ENCODE results near the gene FRK. TPM values are rescaled to one million over a fixed set of nuclear protein-coding genes. Genes with fewer than 3 reads are reported as not detected.

FRK gene
- total RNA-seq, 1 donor from 2014 or later: 8.1 TPM

DNA sequence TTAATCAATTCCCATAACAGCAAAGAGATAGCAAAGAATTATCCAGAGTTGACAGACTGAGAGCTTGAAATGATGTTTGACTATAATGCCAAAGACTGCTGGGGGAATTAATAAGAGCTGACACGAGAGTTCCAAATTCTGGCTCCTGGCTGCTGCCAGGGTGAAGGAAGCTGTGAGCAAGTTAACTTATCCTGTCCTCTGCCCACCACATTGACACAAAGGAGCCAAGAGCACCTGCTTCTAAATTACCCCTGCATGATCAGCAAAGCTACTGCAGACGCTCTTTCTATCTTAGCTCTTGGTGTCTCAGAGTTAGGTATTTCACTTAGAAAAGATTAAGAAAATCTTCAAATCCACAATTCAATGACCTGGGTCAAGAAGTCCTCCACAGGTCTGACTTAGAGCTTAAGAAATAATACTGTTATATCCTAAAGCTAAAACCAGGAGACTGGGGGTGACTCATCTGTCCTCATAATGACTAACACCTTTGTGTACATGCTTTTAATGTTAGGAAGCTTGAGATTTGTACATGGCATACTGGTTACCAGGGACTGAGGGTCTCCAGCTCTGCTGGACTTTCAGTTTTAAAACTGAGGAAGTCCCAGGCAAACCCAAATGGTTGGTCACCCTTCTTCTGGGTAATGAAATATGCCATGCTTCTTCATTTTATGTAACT is 13.2 kb upstream of the FRK start:
- TF ChIP-seq, protein P1, sequence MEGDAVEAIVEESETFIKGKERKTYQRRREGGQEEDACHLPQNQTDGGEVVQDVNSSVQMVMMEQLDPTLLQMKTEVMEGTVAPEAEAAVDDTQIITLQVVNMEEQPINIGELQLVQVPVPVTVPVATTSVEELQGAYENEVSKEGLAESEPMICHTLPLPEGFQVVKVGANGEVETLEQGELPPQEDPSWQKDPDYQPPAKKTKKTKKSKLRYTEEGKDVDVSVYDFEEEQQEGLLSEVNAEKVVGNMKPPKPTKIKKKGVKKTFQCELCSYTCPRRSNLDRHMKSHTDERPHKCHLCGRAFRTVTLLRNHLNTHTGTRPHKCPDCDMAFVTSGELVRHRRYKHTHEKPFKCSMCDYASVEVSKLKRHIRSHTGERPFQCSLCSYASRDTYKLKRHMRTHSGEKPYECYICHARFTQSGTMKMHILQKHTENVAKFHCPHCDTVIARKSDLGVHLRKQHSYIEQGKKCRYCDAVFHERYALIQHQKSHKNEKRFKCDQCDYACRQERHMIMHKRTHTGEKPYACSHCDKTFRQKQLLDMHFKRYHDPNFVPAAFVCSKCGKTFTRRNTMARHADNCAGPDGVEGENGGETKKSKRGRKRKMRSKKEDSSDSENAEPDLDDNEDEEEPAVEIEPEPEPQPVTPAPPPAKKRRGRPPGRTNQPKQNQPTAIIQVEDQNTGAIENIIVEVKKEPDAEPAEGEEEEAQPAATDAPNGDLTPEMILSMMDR (conservative IDR thresholded peaks at IDR 0.05; ENCODE audit: low read depth, low read length): no peak
- H3K4me3 ChIP-seq (ENCODE audit: low read depth, low read length): no peak overlapping the region
- peak; percentile 52 for DNase-seq (ENCODE audit: low read depth)

DNA sequence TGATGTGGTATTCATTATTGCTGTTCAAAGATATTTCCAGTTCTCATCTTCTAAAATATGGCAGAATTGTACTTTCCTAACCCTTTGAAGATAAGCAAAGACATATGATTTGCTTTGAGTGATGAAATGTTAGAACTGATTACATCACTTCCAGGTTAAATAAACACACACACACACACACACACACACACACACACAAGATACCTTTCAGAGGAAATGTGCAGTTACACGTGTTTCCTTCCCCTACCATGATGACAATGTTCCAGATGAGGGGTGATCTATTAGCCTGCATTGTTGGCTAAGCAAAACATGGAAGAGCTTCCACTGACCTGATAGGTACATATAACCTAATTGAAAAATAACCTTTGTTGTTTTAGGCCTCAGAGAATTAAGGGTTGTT is 11.7 kb upstream of the FRK start:
- TF ChIP-seq, protein P1 (conservative IDR thresholded peaks at IDR 0.05; ENCODE audit: low read depth, low read length): no peak
- DNase-seq (ENCODE audit: low read depth): no peak
- no peak overlapping the region for H3K4me3 ChIP-seq (ENCODE audit: low read depth, low read length)

DNA sequence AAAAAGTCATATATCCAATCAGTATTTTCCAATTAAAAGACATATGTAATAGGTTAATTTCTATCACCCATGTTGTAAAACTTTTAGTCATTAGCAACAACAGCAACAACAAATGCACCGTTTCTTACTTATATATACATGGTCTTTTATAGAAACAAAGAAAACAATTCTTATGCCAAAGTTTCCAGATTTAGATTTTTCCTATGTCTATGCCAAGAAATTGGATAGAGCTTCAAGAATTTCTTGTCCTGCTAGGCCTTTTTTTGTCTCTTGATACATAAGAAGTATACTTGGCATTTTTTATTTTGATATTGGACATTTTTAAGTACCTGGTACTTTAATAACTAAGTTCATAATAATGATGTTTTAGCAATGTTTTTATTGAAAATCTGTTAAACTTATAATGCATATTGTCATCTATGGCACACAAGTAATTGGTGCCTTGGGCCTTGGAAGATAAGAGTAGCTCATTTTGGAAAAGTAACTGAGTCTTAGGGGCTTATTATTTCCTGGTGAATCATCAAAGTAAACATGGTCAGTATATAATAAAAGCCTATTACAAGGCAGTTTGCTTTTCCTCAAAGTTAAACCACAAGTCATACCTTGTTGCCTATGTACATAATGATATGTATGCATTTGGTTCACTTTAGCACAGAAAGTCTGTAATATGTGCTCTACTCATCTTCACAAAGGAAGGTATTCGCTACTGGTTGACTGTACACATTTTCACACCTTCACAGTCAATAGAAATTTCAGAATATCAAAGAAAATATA is 10.1 kb upstream of the FRK start:
- H3K4me3 ChIP-seq (ENCODE audit: low read depth, low read length): no peak overlapping the region
- DNase-seq (ENCODE audit: low read depth): no peak
- TF ChIP-seq, protein P1 (conservative IDR thresholded peaks at IDR 0.05; ENCODE audit: low read depth, low read length): no peak

DNA sequence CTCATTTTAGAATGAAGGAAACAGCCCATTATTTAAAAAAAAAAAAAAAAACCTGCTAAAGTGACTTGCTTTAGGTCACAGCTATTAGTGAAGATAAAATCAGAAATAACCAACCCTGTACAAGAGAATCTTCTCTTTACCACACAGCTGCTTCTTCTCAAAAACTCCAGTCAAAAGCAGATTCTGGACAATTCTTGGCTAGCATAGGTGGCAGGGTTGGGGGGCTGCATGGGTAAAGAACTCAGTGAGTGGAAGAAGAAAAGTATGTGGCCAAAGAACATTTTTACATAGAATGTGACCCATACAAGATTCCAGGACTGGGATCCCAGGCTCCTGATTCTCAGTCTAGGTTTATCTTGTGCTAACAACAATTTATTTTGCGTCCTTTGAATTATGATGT is 9.4 kb upstream of the FRK start:
- no peak overlapping the region for H3K4me3 ChIP-seq (ENCODE audit: low read depth, low read length)
- TF ChIP-seq, protein P1 (conservative IDR thresholded peaks at IDR 0.05; ENCODE audit: low read depth, low read length): no peak
- DNase-seq (ENCODE audit: low read depth): no peak

DNA sequence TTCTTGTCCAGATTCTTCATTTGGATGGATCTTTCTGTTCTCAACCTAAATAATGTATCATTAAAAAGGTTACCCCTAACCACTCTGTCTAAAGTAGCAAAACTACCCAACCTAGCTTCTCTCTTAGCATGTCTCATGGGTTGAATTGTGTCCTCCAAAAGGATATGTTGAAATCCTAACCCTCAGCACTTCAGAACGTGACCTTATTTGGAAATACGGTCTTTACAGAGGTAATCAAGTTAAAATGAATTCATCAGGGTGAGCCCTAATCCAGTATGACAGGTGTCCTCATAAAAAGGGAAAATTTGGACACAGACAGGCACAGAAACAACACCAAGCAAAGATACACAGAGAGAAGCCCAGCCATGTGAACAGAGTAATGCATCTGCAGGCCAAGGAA is 6.1 kb upstream of the FRK start:
- H3K4me3 ChIP-seq (ENCODE audit: low read depth, low read length): no peak overlapping the region
- TF ChIP-seq, protein P1 (conservative IDR thresholded peaks at IDR 0.05; ENCODE audit: low read depth, low read length): no peak
- DNase-seq (ENCODE audit: low read depth): no peak

DNA sequence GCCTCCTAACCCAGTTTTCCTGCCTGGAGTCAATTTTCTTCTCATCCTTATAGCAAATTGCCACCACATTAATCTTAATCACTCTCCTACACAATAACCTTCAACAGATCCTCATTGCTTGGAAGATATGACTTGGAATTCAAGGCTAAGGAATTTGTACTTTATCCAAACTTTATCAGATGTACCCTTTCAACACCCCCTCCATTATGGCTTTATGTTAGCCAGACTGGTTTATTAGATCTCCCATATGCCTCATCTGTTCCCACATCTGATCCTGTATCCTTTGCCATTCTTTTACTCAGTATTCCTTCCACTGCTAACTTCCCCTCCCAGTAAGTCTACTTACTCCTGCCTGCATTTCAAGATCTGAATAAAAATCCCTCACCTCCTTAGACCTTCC is 4.0 kb upstream of the FRK start:
- TF ChIP-seq, protein P1 (conservative IDR thresholded peaks at IDR 0.05; ENCODE audit: low read depth, low read length): no peak
- DNase-seq (ENCODE audit: low read depth): no peak
- H3K4me3 ChIP-seq (ENCODE audit: low read depth, low read length): no peak overlapping the region
